SK-N-SH treated with all-trans-retinoic acid at 6 μM for 48 hours (cell line): ENCODE results near the gene TMEM259.

Source experiments
- ATAC-seq: fragments of 200-7000 bp; cut with Tn5 transposase; 3 replicates; pipeline ENCODE4 v1.9.1; 2020; ENCODE audit warnings: mild to moderate bottlenecking, moderate library complexity
- ARNTL ChIP-seq: fragments of 450-650 bp; formaldehyde crosslinking; IDR thresholded peaks from 2 replicates; pipeline ENCODE4 v1.5.0; 2020; ENCODE audit warnings: low read depth, mild to moderate bottlenecking, moderate library complexity, borderline replicate concordance
- CREB5 ChIP-seq: fragments of 250-450 bp; sonication (Bioruptor Pico); IDR thresholded peaks from 2 replicates; pipeline ENCODE4 v1.5.1; 2020; ENCODE audit warnings: low read depth, mild to moderate bottlenecking, moderate library complexity
- CSDC2 ChIP-seq: fragments of 250-450 bp; sonication (Bioruptor Pico); IDR thresholded peaks from 2 replicates; pipeline ENCODE4 v1.5.0; 2020; ENCODE audit warnings: mild to moderate bottlenecking, moderate library complexity
- CSRNP3 ChIP-seq: fragments of 250-450 bp; sonication (Bioruptor Pico); IDR thresholded peaks from 2 replicates; pipeline ENCODE4 v1.5.1; 2021; ENCODE audit warnings: mild to moderate bottlenecking, moderate library complexity
- GLIS3 ChIP-seq: fragments of 250-450 bp; sonication (Bioruptor Pico); IDR thresholded peaks from 2 replicates; pipeline ENCODE4 v1.5.0; 2020; ENCODE audit warnings: mild to moderate bottlenecking, moderate library complexity
- ISL1 ChIP-seq: fragments of 250-450 bp; sonication (Bioruptor Pico); IDR thresholded peaks from 2 replicates; pipeline ENCODE4 v2.1.2; 2022; ENCODE audit warnings: mild to moderate bottlenecking, moderate library complexity
- OSR1 ChIP-seq: fragments of 250-450 bp; sonication (Bioruptor Pico); IDR thresholded peaks from 2 replicates; pipeline ENCODE4 v1.8.0; 2022; ENCODE audit warnings: moderate library complexity, mild to moderate bottlenecking, inconsistent platforms
- PPARA ChIP-seq: fragments of 250-450 bp; sonication (Bioruptor Pico); IDR thresholded peaks from 2 replicates; pipeline ENCODE4 v1.5.0; 2020; ENCODE audit warnings: mild to moderate bottlenecking, borderline replicate concordance
- RARB ChIP-seq: fragments of 250-450 bp; sonication (Bioruptor Pico); IDR thresholded peaks from 2 replicates; pipeline ENCODE4 v1.8.0; 2021; ENCODE audit warnings: mild to moderate bottlenecking, moderate library complexity
- SNAI2 ChIP-seq: fragments of 250-450 bp; sonication (Bioruptor Pico); IDR thresholded peaks from 2 replicates; pipeline ENCODE4 v1.5.0; 2020; ENCODE audit warnings: mild to moderate bottlenecking, moderate library complexity
- TCF4 ChIP-seq: fragments of 250-450 bp; sonication (Bioruptor Pico); IDR thresholded peaks from 2 replicates; pipeline ENCODE4 v1.8.0; 2021; ENCODE audit warnings: mild to moderate bottlenecking, moderate library complexity, borderline replicate concordance
- TOX ChIP-seq: fragments of 250-450 bp; sonication (Bioruptor Pico); IDR thresholded peaks from 2 replicates; pipeline ENCODE4 v1.8.0; 2021; ENCODE audit warnings: mild to moderate bottlenecking, moderate library complexity, borderline replicate concordance
- TSHZ2 ChIP-seq: fragments of 250-450 bp; sonication (Bioruptor Pico); IDR thresholded peaks from 2 replicates; pipeline ENCODE4 v1.5.0; 2020; ENCODE audit warnings: mild to moderate bottlenecking, moderate library complexity
- ZC3H10 ChIP-seq: fragments of 250-450 bp; sonication (Bioruptor Pico); IDR thresholded peaks from 2 replicates; pipeline ENCODE4 v1.5.1; 2021; ENCODE audit warnings: mild to moderate bottlenecking, moderate library complexity
- ZFP3 ChIP-seq: fragments of 250-450 bp; sonication (Bioruptor Pico); IDR thresholded peaks from 2 replicates; pipeline ENCODE4 v1.5.0; 2020; ENCODE audit warnings: mild to moderate bottlenecking, moderate library complexity
- ZFP30 ChIP-seq: fragments of 450-650 bp; formaldehyde crosslinking; IDR thresholded peaks from 2 replicates; pipeline ENCODE4 v1.5.0; 2022; ENCODE audit warnings: mild to moderate bottlenecking, moderate library complexity
- ZNF565 ChIP-seq: fragments of 450-650 bp; formaldehyde crosslinking; conservative IDR thresholded peaks from 2 replicates; pipeline ENCODE4 v1.5.0; 2020; ENCODE audit warnings: low read depth, mild to moderate bottlenecking, moderate library complexity
- ZNF70 ChIP-seq: fragments of 450-650 bp; formaldehyde crosslinking; IDR thresholded peaks from 2 replicates; pipeline ENCODE4 v1.5.0; 2020; ENCODE audit warnings: mild to moderate bottlenecking, moderate library complexity
- ZNF8 ChIP-seq: fragments of 450-650 bp; formaldehyde crosslinking; IDR thresholded peaks from 2 replicates; pipeline ENCODE4 v1.5.0; 2020; ENCODE audit warnings: mild to moderate bottlenecking, moderate library complexity

The TMEM259 gene

DNA sequence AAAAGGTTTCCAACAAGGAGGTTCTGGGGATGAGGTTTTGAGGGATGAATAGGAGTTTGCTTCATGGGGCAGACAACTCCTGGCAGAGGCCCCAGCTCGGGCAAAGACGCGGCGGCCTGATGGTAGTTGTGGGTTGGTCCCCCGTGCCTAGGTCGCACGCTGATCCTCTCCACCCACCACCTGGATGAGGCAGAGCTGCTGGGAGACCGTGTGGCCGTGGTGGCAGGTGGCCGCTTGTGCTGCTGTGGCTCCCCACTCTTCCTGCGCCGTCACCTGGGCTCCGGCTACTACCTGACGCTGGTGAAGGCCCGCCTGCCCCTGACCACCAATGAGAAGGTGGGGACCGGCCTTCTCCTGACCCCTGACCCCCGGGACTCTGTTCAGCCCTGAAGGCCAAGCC, 30.9 kb upstream of the TMEM259 start:
- no peak for ATAC-seq
- no peak for TF ChIP-seq ISL1 (CRISPR knock-in tag)
- TF ChIP-seq OSR1 (CRISPR knock-in tag) = no peak
- no peak for TF ChIP-seq PPARA (CRISPR knock-in tag)
- TF ChIP-seq ZFP30 = no peak
- TF ChIP-seq RARB = no peak
- TF ChIP-seq SNAI2 (CRISPR knock-in tag) = no peak
- no peak for TF ChIP-seq TOX (CRISPR knock-in tag)
- no peak for TF ChIP-seq ZNF8
- TF ChIP-seq ZNF70 (CRISPR knock-in tag) = no peak
- TF ChIP-seq ARNTL (CRISPR knock-in tag) = no peak

DNA sequence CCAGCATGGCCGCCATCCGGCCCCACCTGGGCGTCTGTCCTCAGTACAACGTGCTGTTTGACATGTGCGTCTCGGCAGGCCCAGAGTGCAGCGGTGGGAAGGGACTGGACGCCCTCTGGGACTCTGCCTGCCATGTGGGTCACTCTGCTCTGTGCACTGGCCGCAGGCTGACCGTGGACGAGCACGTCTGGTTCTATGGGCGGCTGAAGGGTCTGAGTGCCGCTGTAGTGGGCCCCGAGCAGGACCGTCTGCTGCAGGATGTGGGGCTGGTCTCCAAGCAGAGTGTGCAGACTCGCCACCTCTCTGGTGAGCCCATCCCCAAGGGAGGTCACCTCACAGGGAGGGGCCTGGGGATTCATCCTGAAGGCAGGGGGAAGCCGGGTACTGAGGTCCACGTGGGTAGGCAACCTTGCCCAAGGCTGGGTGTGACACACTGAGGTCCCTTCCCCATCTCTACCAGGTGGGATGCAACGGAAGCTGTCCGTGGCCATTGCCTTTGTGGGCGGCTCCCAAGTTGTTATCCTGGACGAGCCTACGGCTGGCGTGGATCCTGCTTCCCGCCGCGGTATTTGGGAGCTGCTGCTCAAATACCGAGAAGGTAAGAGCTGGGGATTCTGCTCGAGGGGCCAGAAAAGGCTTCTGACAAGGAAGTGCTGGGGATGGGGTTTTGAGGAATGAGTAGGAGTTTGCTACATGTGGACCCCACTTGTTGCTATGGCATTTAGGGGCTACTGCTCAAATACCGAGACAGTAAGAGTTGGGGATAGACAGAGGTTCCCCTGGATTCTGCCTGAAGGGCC, 30.3 kb upstream of the TMEM259 start:
- ATAC-seq = no peak
- TF ChIP-seq ZNF8 (no peak), ZFP3 (CRISPR knock-in tag) (peak; percentile 99), CSRNP3 (CRISPR knock-in tag) (no peak), ISL1 (CRISPR knock-in tag) (no peak)

DNA sequence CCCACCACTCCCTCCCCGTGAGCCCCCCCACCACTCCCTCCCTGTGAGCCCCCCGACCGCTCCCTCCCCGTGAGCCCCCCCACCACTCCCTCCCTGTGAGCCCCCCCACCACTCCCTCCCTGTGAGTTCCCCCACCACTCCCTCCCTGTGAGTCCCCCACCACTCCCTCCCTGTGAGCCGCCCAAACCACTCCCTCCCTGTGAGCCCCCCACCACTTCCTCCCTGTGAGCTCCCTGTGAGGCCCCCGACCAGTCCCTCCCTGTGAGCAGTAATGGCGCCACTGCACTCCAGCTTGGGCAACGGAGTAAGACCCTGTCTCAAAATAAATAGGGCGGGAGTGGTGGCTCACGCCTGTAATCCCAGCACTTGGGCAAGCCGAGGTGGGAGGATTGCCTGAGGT, 28.9 kb upstream of the TMEM259 start:
- ATAC-seq = no peak
- TF ChIP-seq CSRNP3 (CRISPR knock-in tag) = no peak
- TF ChIP-seq CREB5 (CRISPR knock-in tag) = no peak
- no peak for TF ChIP-seq ZFP3 (CRISPR knock-in tag)
- TF ChIP-seq TOX (CRISPR knock-in tag) = no peak
- no peak for TF ChIP-seq ZC3H10 (CRISPR knock-in tag)
- TF ChIP-seq ZNF8 = no peak
- TF ChIP-seq TSHZ2 = no peak
- no peak for TF ChIP-seq CSDC2
- TF ChIP-seq GLIS3 (CRISPR knock-in tag) = no peak
- TF ChIP-seq OSR1 (CRISPR knock-in tag) = no peak
- TF ChIP-seq TCF4 = no peak
- no peak for TF ChIP-seq ARNTL (CRISPR knock-in tag)

DNA sequence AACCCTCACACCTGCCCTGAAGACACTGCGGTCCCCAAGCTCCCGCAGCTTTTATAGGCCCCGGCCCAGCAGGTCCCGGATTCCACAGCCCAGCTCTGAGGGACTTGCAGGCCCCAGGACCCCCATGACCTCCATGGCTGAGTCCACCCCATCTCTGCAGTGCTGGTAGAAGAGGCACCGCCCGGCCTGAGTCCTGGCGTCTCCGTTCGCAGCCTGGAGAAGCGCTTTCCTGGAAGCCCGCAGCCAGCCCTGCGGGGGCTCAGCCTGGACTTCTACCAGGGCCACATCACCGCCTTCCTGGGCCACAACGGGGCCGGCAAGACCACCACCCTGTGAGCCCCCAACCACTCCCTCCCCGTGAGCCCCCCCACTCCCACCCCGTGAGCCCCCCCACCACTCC, 28.2 kb upstream of the TMEM259 start:
- ATAC-seq = no peak
- TF ChIP-seq CSRNP3 (CRISPR knock-in tag) (no peak), TOX (CRISPR knock-in tag) (no peak), TCF4 (no peak), ZFP30 (no peak), ZNF8 (no peak), ZNF565 (CRISPR knock-in tag) (no peak)
